ENCODE measurements around the gene MED9.

GRCh38 chr17:17540278-17540906 lies 63.6 kb downstream of the MED9 start:
- TF ChIP-seq, protein P1, sequence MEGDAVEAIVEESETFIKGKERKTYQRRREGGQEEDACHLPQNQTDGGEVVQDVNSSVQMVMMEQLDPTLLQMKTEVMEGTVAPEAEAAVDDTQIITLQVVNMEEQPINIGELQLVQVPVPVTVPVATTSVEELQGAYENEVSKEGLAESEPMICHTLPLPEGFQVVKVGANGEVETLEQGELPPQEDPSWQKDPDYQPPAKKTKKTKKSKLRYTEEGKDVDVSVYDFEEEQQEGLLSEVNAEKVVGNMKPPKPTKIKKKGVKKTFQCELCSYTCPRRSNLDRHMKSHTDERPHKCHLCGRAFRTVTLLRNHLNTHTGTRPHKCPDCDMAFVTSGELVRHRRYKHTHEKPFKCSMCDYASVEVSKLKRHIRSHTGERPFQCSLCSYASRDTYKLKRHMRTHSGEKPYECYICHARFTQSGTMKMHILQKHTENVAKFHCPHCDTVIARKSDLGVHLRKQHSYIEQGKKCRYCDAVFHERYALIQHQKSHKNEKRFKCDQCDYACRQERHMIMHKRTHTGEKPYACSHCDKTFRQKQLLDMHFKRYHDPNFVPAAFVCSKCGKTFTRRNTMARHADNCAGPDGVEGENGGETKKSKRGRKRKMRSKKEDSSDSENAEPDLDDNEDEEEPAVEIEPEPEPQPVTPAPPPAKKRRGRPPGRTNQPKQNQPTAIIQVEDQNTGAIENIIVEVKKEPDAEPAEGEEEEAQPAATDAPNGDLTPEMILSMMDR (IDR thresholded peaks at IDR 0.05; ENCODE audit: low read length): no peak
- no peak for TF ChIP-seq EZH2 (optimal IDR thresholded peaks at IDR 0.05; ENCODE audit: low read depth, low read length)
